GM23338 (cell line): ENCODE measurements around the gene KCNMA1. TPM values are rescaled to one million over a fixed set of nuclear protein-coding genes. Genes with fewer than 3 reads are reported as not detected.

Experiments used
- ATAC-seq: fragments of 200-7000 bp; cut with Tn5 transposase; 3 replicates; pipeline ENCODE4 v1.9.1; 2020
- DNase-seq: peaks from one replicate; pipeline ENCODE4 v3.0.0-alpha.2; 2015; ENCODE audit warnings: low spot score
- H2AFZ ChIP-seq: fragments of 200-600 bp; sonication (generic); 2 replicates; pipeline ENCODE4 v1.8.0; 2016; ENCODE audit warnings: antibody characterized with exemption, mild to moderate bottlenecking, moderate library complexity
- H3F3A ChIP-seq: fragments of 200-600 bp; sonication (generic); replicated peaks from 2 replicates; pipeline ENCODE4 v1.8.0; 2017; ENCODE audit warnings: antibody characterized with exemption, mixed run types, low read depth
- H3K27ac ChIP-seq: fragments of 200-600 bp; sonication (generic); 2 replicates; pipeline ENCODE4 v1.6.1; 2016; ENCODE audit warnings: low read depth
- H3K27me3 ChIP-seq: fragments of 200-600 bp; sonication (generic); 2 replicates; pipeline ENCODE4 v1.8.0; 2016; ENCODE audit warnings: mild to moderate bottlenecking, mixed run types, moderate library complexity; ENCODE audit not compliant: insufficient read depth
- H3K36me3 ChIP-seq: fragments of 200-600 bp; sonication (generic); 2 replicates; pipeline ENCODE4 v1.8.0; 2016; ENCODE audit warnings: mild to moderate bottlenecking; ENCODE audit not compliant: insufficient read depth
- H3K4me1 ChIP-seq: fragments of 200-600 bp; sonication (generic); 2 replicates; pipeline ENCODE4 v1.8.0; 2016; ENCODE audit warnings: mild to moderate bottlenecking, moderate library complexity; ENCODE audit not compliant: insufficient read depth
- H3K4me2 ChIP-seq: fragments of 200-600 bp; sonication (generic); 2 replicates; pipeline ENCODE4 v1.7.1; 2017; ENCODE audit warnings: mixed run types
- H3K4me3 ChIP-seq: fragments of 200-600 bp; sonication (generic); 2 replicates; pipeline ENCODE4 v1.6.1; 2016; ENCODE audit warnings: mixed run types
- H3K79me2 ChIP-seq: fragments of 200-600 bp; sonication (generic); replicated peaks from 2 replicates; pipeline ENCODE4 v1.8.0; 2017; ENCODE audit warnings: mild to moderate bottlenecking; ENCODE audit not compliant: insufficient read depth
- H3K9me2 ChIP-seq: fragments of 200-600 bp; sonication (generic); 2 replicates; pipeline ENCODE4 v1.8.0; 2017; ENCODE audit not compliant: insufficient read depth
- H4K20me1 ChIP-seq: fragments of 200-600 bp; sonication (generic); replicated peaks from 2 replicates; pipeline ENCODE4 v1.8.0; 2017; ENCODE audit warnings: mild to moderate bottlenecking; ENCODE audit not compliant: insufficient read depth
- H3K27ac Mint-ChIP-seq: 2 replicates; pipeline ENCODE4 v1.8.0; 2020; ENCODE audit warnings: inconsistent platforms, mild to moderate bottlenecking, moderate library complexity, mixed read lengths
- H3K27me3 Mint-ChIP-seq: 3 replicates; pipeline ENCODE4 v1.8.0; 2022; ENCODE audit warnings: low read depth, mild to moderate bottlenecking, moderate library complexity, mixed read lengths, inconsistent platforms; ENCODE audit not compliant: insufficient read depth, poor library complexity
- H3K36me3 Mint-ChIP-seq: 3 replicates; pipeline ENCODE4 v1.8.0; 2021; ENCODE audit warnings: low read depth, mild to moderate bottlenecking, inconsistent platforms, moderate library complexity, mixed read lengths
- H3K4me1 Mint-ChIP-seq: 3 replicates; pipeline ENCODE4 v1.8.0; 2020; ENCODE audit warnings: mild to moderate bottlenecking, inconsistent platforms, mixed read lengths
- H3K4me3 Mint-ChIP-seq: 3 replicates; pipeline ENCODE4 v1.8.0; 2021; ENCODE audit warnings: moderate library complexity, mild to moderate bottlenecking, inconsistent platforms, mixed read lengths
- H3K9me3 Mint-ChIP-seq: 3 replicates; pipeline ENCODE4 v1.8.0; 2020; ENCODE audit warnings: moderate library complexity, mild to moderate bottlenecking, inconsistent platforms, mixed read lengths
- CREB1 ChIP-seq: fragments of 250-450 bp; sonication (Bioruptor Pico); IDR thresholded peaks from 2 replicates; pipeline ENCODE4 v1.5.0; 2020; ENCODE audit warnings: low read depth, mild to moderate bottlenecking, moderate library complexity
- ETS1 ChIP-seq: IDR thresholded peaks from 2 replicates; pipeline ENCODE4 v1.6.1; 2016; ENCODE audit warnings: antibody characterized with exemption
- EZH2 ChIP-seq: fragments of 200-600 bp; sonication (generic); IDR thresholded peaks from one replicate; pipeline ENCODE4 v1.8.0; 2017; ENCODE audit warnings: antibody characterized with exemption, mild to moderate bottlenecking, low read depth; ENCODE audit not compliant: unreplicated experiment
- NANOG ChIP-seq: IDR thresholded peaks from 2 replicates; pipeline ENCODE4 v1.6.1; 2016; ENCODE audit warnings: antibody characterized with exemption, borderline replicate concordance
- POLR2AphosphoS5 ChIP-seq: IDR thresholded peaks from 2 replicates; pipeline ENCODE4 v1.6.1; 2016; ENCODE audit warnings: antibody characterized with exemption, low read depth
- STAT1 ChIP-seq: IDR thresholded peaks from one replicate; pipeline ENCODE4 v1.6.1; 2016; ENCODE audit warnings: antibody characterized with exemption; ENCODE audit not compliant: unreplicated experiment
- ZNF114 ChIP-seq: fragments of 250-450 bp; sonication (Bioruptor Pico); IDR thresholded peaks from 2 replicates; pipeline ENCODE4 v1.5.0; 2020; ENCODE audit warnings: mild to moderate bottlenecking, moderate library complexity
- ZNF331 ChIP-seq: fragments of 250-450 bp; sonication (Bioruptor Pico); IDR thresholded peaks from 2 replicates; pipeline ENCODE4 v1.5.0; 2020; ENCODE audit warnings: low read depth, mild to moderate bottlenecking, moderate library complexity
- polyA plus RNA-seq: library from polyadenylated mRNA; unstranded; fragments of >200 nt; fragmentation: Nextera tagmentation; extraction: Ambion mirVana; gene quantifications from 2 replicates; pipeline ENCODE4 v1.2.1, GENCODE V29; 2016
- total RNA-seq: library from RNA; depleted of rRNA; stranded (reverse); fragments of >200 nt; shearing (Covaris generic); gene quantifications from 2 replicates; pipeline ENCODE4 v1.2.3, GENCODE V29; 2014
- TF ChIP-seq, protein P1 (sequence below): fragments of 250-450 bp; sonication (Bioruptor Pico); IDR thresholded peaks from 2 replicates; pipeline ENCODE4 v1.5.0; 2020; ENCODE audit warnings: mild to moderate bottlenecking, moderate library complexity
- TF ChIP-seq, protein P2 (sequence below), 2 experiments: fragments of 200-600 bp in 1 of 2; sonication (generic) in 1 of 2; conservative IDR thresholded peaks; 2 replicates each; pipeline versions ENCODE4 v1.5.1 to v1.6.1; 2016 to 2017; ENCODE audit warnings: antibody characterized with exemption in 2 of 2, low read depth in 2 of 2, mild to moderate bottlenecking in 2 of 2, moderate library complexity in 1 of 2

The KCNMA1 gene
- total and polyA plus RNA-seq, 2 experiments from 2014 or later, result 8.2 to 9.0 TPM

DNA sequence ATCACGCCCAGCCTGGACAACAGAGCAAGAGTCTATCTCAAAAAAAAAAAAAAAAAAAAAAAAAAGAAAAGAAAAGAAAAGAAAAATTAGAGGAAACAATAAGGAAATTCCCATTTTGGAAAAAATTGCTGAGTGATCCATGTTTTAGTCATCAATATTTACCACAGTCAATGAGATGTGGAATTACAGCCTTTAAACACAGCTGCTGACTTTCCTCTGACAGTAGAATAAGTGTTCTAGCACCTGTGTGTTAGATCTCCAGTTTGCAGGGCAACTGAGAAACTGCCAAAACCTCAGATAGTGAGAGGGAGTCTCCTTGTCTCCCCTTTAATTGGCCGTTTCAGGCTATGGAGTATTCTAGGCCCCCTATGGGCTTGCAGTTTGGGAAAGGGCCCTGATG, 520.1 kb downstream of the KCNMA1 start (continued):
- TF ChIP-seq, protein P1, sequence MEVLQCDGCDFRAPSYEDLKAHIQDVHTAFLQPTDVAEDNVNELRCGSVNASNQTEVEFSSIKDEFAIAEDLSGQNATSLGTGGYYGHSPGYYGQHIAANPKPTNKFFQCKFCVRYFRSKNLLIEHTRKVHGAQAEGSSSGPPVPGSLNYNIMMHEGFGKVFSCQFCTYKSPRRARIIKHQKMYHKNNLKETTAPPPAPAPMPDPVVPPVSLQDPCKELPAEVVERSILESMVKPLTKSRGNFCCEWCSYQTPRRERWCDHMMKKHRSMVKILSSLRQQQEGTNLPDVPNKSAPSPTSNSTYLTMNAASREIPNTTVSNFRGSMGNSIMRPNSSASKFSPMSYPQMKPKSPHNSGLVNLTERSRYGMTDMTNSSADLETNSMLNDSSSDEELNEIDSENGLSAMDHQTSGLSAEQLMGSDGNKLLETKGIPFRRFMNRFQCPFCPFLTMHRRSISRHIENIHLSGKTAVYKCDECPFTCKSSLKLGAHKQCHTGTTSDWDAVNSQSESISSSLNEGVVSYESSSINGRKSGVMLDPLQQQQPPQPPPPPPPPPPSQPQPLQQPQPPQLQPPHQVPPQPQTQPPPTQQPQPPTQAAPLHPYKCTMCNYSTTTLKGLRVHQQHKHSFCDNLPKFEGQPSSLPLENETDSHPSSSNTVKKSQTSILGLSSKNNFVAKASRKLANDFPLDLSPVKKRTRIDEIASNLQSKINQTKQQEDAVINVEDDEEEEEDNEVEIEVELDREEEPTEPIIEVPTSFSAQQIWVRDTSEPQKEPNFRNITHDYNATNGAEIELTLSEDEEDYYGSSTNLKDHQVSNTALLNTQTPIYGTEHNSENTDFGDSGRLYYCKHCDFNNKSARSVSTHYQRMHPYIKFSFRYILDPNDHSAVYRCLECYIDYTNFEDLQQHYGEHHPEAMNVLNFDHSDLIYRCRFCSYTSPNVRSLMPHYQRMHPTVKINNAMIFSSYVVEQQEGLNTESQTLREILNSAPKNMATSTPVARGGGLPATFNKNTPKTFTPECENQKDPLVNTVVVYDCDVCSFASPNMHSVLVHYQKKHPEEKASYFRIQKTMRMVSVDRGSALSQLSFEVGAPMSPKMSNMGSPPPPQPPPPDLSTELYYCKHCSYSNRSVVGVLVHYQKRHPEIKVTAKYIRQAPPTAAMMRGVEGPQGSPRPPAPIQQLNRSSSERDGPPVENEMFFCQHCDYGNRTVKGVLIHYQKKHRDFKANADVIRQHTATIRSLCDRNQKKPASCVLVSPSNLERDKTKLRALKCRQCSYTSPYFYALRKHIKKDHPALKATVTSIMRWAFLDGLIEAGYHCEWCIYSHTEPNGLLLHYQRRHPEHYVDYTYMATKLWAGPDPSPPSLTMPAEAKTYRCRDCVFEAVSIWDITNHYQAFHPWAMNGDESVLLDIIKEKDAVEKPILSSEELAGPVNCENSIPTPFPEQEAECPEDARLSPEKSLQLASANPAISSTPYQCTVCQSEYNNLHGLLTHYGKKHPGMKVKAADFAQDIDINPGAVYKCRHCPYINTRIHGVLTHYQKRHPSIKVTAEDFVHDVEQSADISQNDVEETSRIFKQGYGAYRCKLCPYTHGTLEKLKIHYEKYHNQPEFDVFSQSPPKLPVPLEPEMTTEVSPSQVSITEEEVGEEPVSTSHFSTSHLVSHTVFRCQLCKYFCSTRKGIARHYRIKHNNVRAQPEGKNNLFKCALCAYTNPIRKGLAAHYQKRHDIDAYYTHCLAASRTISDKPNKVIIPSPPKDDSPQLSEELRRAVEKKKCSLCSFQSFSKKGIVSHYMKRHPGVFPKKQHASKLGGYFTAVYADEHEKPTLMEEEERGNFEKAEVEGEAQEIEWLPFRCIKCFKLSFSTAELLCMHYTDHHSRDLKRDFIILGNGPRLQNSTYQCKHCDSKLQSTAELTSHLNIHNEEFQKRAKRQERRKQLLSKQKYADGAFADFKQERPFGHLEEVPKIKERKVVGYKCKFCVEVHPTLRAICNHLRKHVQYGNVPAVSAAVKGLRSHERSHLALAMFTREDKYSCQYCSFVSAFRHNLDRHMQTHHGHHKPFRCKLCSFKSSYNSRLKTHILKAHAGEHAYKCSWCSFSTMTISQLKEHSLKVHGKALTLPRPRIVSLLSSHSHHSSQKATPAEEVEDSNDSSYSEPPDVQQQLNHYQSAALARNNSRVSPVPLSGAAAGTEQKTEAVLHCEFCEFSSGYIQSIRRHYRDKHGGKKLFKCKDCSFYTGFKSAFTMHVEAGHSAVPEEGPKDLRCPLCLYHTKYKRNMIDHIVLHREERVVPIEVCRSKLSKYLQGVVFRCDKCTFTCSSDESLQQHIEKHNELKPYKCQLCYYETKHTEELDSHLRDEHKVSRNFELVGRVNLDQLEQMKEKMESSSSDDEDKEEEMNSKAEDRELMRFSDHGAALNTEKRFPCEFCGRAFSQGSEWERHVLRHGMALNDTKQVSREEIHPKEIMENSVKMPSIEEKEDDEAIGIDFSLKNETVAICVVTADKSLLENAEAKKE (CRISPR knock-in tag), result no peak
- TF ChIP-seq CREB1 (CRISPR knock-in tag) (no peak), STAT1 (no peak), ZNF114 (CRISPR knock-in tag) (no peak), POLR2AphosphoS5 (no peak), NANOG (no peak), EZH2 (no peak), ZNF331 (no peak)
- TF ChIP-seq, protein P2, sequence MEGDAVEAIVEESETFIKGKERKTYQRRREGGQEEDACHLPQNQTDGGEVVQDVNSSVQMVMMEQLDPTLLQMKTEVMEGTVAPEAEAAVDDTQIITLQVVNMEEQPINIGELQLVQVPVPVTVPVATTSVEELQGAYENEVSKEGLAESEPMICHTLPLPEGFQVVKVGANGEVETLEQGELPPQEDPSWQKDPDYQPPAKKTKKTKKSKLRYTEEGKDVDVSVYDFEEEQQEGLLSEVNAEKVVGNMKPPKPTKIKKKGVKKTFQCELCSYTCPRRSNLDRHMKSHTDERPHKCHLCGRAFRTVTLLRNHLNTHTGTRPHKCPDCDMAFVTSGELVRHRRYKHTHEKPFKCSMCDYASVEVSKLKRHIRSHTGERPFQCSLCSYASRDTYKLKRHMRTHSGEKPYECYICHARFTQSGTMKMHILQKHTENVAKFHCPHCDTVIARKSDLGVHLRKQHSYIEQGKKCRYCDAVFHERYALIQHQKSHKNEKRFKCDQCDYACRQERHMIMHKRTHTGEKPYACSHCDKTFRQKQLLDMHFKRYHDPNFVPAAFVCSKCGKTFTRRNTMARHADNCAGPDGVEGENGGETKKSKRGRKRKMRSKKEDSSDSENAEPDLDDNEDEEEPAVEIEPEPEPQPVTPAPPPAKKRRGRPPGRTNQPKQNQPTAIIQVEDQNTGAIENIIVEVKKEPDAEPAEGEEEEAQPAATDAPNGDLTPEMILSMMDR (conservative IDR thresholded peaks at IDR 0.05; ENCODE audit: low read depth in 2 of 2), result no peak

GRCh38 chr10:77116904-77117303, 520.7 kb downstream of the KCNMA1 start:
- H3K27me3 ChIP-seq, result peaks cover 4% of the 10 kb centered on the region; the same call in 1 of the 2 replicates
- H3K4me2 ChIP-seq, result no peak overlapping the region
- ATAC-seq, result no peak
- H3F3A ChIP-seq, result no peaks in the 10 kb centered on the region
- Mint-ChIP-seq H3K36me3 (no peaks in the 10 kb centered on the region), H3K27me3 (peaks cover 7% of the 10 kb centered on the region), H3K4me3 (no peak overlapping the region), H3K27ac (no peak overlapping the region), H3K9me3 (no peaks in the 10 kb centered on the region), H3K4me1 (peaks cover 37% of the 10 kb centered on the region)
- no peak overlapping the region for H2AFZ ChIP-seq
- no peak overlapping the region for H3K4me3 ChIP-seq
- H4K20me1 ChIP-seq, result no peaks in the 10 kb centered on the region
- H3K27ac ChIP-seq, result no peak overlapping the region
- H3K36me3 ChIP-seq, result no peaks in the 10 kb centered on the region
- peaks cover 25% of the 10 kb centered on the region for H3K4me1 ChIP-seq
- no peak for DNase-seq
- H3K79me2 ChIP-seq, result no peaks in the 10 kb centered on the region
- no peaks in the 10 kb centered on the region for H3K9me2 ChIP-seq
- TF ChIP-seq CREB1 (CRISPR knock-in tag) (no peak), ETS1 (no peak)
